ENCODE results near the gene KLC4.
A peak's percentile ranks its signal among the peaks of the same experiment; 100 is the strongest.

Gene KLC4

GRCh38 chr6:43097098-43097489 is 37.7 kb downstream of the KLC4 start:
- peak; percentile 41 for ATAC-seq
- no peak for TF ChIP-seq ZNF565 (CRISPR knock-in tag; conservative IDR thresholded peaks at IDR 0.05; ENCODE audit: low read depth)
- TF ChIP-seq PATZ1 (CRISPR knock-in tag; IDR thresholded peaks at IDR 0.05; ENCODE audit: borderline replicate concordance), result 0 out of 2 replicates have a peak, but pooled peaks have one; percentile 32
- no peak for TF ChIP-seq TCF4 (CRISPR knock-in tag; IDR thresholded peaks at IDR 0.05; ENCODE audit: borderline replicate concordance)

DNA sequence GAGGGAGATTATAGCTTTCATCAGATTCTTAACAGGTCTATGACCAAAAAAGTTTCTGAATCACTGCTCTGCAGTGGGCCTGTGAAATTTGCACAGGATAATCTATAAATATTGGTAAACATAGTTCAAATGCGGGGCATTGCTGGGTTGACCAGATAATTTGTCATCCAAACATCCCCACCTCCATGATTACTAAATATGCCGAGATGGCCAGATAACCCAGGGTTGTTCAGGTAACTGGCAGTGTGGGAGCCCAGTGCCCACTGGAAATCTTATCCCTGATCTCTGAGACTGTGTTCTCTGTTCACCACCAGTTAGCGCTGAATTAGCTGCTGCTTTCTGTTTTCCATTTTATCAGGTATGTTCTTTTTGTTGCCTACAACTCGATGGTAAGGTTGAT is 38.1 kb downstream of the KLC4 start:
- TF ChIP-seq ZNF70 (CRISPR knock-in tag; IDR thresholded peaks at IDR 0.05) (no peak), OSR1 (CRISPR knock-in tag; IDR thresholded peaks at IDR 0.05) (no peak), GLIS3 (CRISPR knock-in tag; IDR thresholded peaks at IDR 0.05) (no peak), PATZ1 (CRISPR knock-in tag; IDR thresholded peaks at IDR 0.05; ENCODE audit: borderline replicate concordance) (no peak), PPARA (CRISPR knock-in tag; IDR thresholded peaks at IDR 0.05; ENCODE audit: borderline replicate concordance) (no peak), ZFP30 (CRISPR knock-in tag; IDR thresholded peaks at IDR 0.05) (no peak), BACH2 (CRISPR knock-in tag; IDR thresholded peaks at IDR 0.05; ENCODE audit: borderline replicate concordance) (no peak), ESRRG (CRISPR knock-in tag; IDR thresholded peaks at IDR 0.05) (no peak), ZNF8 (CRISPR knock-in tag; IDR thresholded peaks at IDR 0.05) (no peak), CSDC2 (CRISPR knock-in tag; IDR thresholded peaks at IDR 0.05) (no peak), ARNTL (CRISPR knock-in tag; IDR thresholded peaks at IDR 0.05; ENCODE audit: borderline replicate concordance, low read depth) (no peak), TOX (CRISPR knock-in tag; IDR thresholded peaks at IDR 0.05; ENCODE audit: borderline replicate concordance) (no peak), ZFP3 (CRISPR knock-in tag; IDR thresholded peaks at IDR 0.05) (no peak), TCF4 (CRISPR knock-in tag; IDR thresholded peaks at IDR 0.05; ENCODE audit: borderline replicate concordance) (no peak), RARB (CRISPR knock-in tag; IDR thresholded peaks at IDR 0.05) (no peak), ZNF565 (CRISPR knock-in tag; conservative IDR thresholded peaks at IDR 0.05; ENCODE audit: low read depth) (no peak)
- TF ChIP-seq, protein P1, sequence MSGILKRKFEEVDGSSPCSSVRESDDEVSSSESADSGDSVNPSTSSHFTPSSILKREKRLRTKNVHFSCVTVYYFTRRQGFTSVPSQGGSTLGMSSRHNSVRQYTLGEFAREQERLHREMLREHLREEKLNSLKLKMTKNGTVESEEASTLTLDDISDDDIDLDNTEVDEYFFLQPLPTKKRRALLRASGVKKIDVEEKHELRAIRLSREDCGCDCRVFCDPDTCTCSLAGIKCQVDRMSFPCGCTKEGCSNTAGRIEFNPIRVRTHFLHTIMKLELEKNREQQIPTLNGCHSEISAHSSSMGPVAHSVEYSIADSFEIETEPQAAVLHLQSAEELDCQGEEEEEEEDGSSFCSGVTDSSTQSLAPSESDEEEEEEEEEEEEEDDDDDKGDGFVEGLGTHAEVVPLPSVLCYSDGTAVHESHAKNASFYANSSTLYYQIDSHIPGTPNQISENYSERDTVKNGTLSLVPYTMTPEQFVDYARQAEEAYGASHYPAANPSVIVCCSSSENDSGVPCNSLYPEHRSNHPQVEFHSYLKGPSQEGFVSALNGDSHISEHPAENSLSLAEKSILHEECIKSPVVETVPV (CRISPR knock-in tag; IDR thresholded peaks at IDR 0.05), result no peak
- TF ChIP-seq, protein P2, sequence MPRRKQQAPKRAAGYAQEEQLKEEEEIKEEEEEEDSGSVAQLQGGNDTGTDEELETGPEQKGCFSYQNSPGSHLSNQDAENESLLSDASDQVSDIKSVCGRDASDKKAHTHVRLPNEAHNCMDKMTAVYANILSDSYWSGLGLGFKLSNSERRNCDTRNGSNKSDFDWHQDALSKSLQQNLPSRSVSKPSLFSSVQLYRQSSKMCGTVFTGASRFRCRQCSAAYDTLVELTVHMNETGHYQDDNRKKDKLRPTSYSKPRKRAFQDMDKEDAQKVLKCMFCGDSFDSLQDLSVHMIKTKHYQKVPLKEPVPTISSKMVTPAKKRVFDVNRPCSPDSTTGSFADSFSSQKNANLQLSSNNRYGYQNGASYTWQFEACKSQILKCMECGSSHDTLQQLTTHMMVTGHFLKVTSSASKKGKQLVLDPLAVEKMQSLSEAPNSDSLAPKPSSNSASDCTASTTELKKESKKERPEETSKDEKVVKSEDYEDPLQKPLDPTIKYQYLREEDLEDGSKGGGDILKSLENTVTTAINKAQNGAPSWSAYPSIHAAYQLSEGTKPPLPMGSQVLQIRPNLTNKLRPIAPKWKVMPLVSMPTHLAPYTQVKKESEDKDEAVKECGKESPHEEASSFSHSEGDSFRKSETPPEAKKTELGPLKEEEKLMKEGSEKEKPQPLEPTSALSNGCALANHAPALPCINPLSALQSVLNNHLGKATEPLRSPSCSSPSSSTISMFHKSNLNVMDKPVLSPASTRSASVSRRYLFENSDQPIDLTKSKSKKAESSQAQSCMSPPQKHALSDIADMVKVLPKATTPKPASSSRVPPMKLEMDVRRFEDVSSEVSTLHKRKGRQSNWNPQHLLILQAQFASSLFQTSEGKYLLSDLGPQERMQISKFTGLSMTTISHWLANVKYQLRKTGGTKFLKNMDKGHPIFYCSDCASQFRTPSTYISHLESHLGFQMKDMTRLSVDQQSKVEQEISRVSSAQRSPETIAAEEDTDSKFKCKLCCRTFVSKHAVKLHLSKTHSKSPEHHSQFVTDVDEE (CRISPR knock-in tag; IDR thresholded peaks at IDR 0.05), result no peak
- TF ChIP-seq, protein P3, sequence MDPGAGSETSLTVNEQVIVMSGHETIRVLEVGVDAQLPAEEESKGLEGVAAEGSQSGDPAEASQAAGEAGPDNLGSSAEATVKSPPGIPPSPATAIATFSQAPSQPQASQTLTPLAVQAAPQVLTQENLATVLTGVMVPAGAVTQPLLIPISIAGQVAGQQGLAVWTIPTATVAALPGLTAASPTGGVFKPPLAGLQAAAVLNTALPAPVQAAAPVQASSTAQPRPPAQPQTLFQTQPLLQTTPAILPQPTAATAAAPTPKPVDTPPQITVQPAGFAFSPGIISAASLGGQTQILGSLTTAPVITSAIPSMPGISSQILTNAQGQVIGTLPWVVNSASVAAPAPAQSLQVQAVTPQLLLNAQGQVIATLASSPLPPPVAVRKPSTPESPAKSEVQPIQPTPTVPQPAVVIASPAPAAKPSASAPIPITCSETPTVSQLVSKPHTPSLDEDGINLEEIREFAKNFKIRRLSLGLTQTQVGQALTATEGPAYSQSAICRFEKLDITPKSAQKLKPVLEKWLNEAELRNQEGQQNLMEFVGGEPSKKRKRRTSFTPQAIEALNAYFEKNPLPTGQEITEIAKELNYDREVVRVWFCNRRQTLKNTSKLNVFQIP (CRISPR knock-in tag; IDR thresholded peaks at IDR 0.05; ENCODE audit: borderline replicate concordance, low read depth), result no peak
- no peak for ATAC-seq

DNA sequence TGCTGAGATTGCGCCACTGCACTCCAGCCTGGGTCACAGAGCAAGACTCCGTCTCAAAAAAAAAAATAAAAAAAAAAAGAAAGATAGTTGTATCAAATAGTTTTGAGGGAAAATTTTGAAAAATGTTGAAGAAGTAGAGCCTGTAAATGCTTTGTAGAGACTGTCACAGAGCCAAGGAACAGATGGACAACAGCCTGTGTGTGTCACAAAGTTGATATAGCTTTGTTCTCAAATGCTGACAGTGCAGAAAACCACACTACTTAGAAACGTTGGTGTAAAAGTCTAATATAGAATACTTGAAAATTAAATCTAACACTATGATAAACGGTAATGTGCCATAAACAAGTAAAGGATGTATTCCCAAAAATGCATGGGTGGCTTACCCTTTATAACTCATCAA is 42.1 kb downstream of the KLC4 start:
- no peak for ATAC-seq
- TF ChIP-seq, protein P1 (CRISPR knock-in tag; IDR thresholded peaks at IDR 0.05), result no peak
